ENCODE data around the gene HOXC11.

The HOXC11 gene

GRCh38 chr12:53982648-53983567 is 10.0 kb downstream of the HOXC11 start:
- in situ Hi-C loops (cut with MboI; ENCODE audit: low sequenced_read_pairs, unreplicated experiment), result no loop called here
- DNase-seq (ENCODE audit: low spot score), result no peak
- TF ChIP-seq CTCF (IDR thresholded peaks at IDR 0.05; ENCODE audit: borderline replicate concordance, control extremely low read depth, extremely low read depth, insufficient read depth, missing control alignments), result no peak

DNA sequence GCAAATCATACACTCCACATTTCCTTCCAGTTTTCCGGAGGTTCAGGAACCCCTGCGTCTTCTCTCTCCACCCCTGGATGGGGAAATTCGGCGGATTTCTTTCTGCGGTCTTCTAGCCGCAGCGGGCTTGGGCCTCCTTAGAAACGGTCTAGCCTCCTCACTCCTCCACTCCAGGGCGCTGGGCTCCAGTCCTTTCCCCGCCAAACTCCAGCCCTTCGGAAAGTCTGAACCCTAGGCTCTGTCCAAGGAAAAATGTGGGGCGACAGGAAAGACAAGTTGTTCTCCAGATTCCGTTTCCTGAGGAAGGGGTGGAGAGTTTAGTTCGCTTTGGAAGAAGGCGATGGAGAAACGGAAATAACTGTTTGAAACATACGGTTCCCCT is 10.6 kb downstream of the HOXC11 start:
- TF ChIP-seq CTCF (IDR thresholded peaks at IDR 0.05; ENCODE audit: borderline replicate concordance, control extremely low read depth, extremely low read depth, insufficient read depth, missing control alignments), result no peak
- in situ Hi-C loops (cut with MboI; ENCODE audit: low sequenced_read_pairs, unreplicated experiment), result no loop called here
- no peak for DNase-seq (ENCODE audit: low spot score)

DNA sequence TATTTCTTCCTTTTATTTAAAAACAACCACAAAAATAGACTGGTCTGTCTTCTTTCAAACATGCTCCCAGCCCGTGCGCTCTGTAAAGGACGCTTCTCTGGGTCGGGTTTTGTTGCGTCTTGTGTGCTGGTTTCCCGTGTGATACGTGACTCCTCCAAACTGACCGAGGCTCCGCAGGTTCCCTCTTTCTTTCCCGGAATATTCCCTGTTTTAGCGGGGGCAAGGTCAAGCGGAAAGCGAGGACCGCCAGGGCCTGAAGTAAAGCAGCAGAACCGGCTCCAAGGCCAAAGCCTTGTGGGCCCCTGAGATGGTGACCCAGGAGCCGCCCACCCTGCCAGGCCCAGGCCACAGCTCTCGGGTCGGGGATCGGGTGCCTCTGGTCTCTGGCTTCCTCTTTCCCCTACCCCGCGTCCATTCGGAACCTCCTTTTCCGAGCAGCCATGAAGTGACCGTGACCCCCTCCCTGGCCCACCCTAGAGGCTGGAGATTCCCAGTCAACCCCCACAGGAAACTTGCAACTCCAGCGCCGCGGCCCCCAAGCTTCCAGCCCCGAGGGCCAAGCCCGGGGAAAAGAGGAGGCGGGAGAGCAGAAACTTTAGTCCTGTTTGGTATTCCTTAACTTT is 11.1 kb downstream of the HOXC11 start:
- no peak for TF ChIP-seq CTCF (IDR thresholded peaks at IDR 0.05; ENCODE audit: borderline replicate concordance, control extremely low read depth, extremely low read depth, insufficient read depth, missing control alignments)
- DNase-seq (ENCODE audit: low spot score), result no peak
- in situ Hi-C loops (cut with MboI; ENCODE audit: low sequenced_read_pairs, unreplicated experiment), result no loop called here

- TF ChIP-seq CTCF (IDR thresholded peaks at IDR 0.05; ENCODE audit: borderline replicate concordance, control extremely low read depth, extremely low read depth, insufficient read depth, missing control alignments), result peak; percentile 93
- DNase-seq (ENCODE audit: low spot score), result peak; percentile 91
- in situ Hi-C loops (cut with MboI; ENCODE audit: low sequenced_read_pairs, unreplicated experiment), result no loop called here
Observed at GRCh38 chr12:53984901-53985691, 12.2 kb downstream of the HOXC11 start, which contains the start of gene HOXC10. Gene HOXC10 (plus strand): TSS chr12:53985146. CDS start chr12:53985260, 114 bp downstream.

DNA sequence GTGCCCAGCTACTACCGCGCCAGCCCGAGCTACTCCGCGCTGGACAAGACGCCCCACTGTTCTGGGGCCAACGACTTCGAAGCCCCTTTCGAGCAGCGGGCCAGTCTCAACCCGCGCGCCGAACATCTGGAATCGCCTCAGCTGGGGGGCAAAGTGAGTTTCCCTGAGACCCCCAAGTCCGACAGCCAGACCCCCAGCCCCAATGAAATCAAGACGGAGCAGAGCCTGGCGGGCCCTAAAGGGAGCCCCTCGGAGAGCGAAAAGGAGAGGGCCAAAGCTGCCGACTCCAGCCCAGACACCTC is 12.7 kb downstream of the HOXC11 start:
- no peak for TF ChIP-seq CTCF (IDR thresholded peaks at IDR 0.05; ENCODE audit: borderline replicate concordance, control extremely low read depth, extremely low read depth, insufficient read depth, missing control alignments)
- DNase-seq (ENCODE audit: low spot score), result no peak
- in situ Hi-C loops (cut with MboI; ENCODE audit: low sequenced_read_pairs, unreplicated experiment), result no loop called here

GRCh38 chr12:53985994-53986685 is 13.2 kb downstream of the HOXC11 start:
- TF ChIP-seq CTCF (IDR thresholded peaks at IDR 0.05; ENCODE audit: borderline replicate concordance, control extremely low read depth, extremely low read depth, insufficient read depth, missing control alignments), result no peak
- in situ Hi-C loops (cut with MboI; ENCODE audit: low sequenced_read_pairs, unreplicated experiment), result no loop called here
- DNase-seq (ENCODE audit: low spot score), result no peak

Measured in GM13976 (cell line).